HFF-Myc (cell line): ENCODE measurements around the gene SSNA1.

Experiments
- DNase-seq: peaks from one replicate; pipeline ENCODE4 v3.0.0-alpha.2; 2011; ENCODE audit warnings: low read depth; ENCODE audit errors: extremely low read depth
- H3K4me3 ChIP-seq: replicated peaks from 2 replicates; pipeline ENCODE4 v1.5.1; 2011; ENCODE audit warnings: low read depth, mild to moderate bottlenecking, control low read depth, low read length
- CTCF ChIP-seq: IDR thresholded peaks from 2 replicates; pipeline ENCODE4 v1.5.1; 2012; ENCODE audit warnings: mild to moderate bottlenecking, low read depth, low read length, control low read depth; ENCODE audit errors: missing control alignments

The SSNA1 gene

GRCh38 chr9:137181680-137182079 is 6.8 kb upstream of the SSNA1 start:
- no peak for TF ChIP-seq CTCF
- no peak overlapping the region for H3K4me3 ChIP-seq
- no peak for DNase-seq

DNA sequence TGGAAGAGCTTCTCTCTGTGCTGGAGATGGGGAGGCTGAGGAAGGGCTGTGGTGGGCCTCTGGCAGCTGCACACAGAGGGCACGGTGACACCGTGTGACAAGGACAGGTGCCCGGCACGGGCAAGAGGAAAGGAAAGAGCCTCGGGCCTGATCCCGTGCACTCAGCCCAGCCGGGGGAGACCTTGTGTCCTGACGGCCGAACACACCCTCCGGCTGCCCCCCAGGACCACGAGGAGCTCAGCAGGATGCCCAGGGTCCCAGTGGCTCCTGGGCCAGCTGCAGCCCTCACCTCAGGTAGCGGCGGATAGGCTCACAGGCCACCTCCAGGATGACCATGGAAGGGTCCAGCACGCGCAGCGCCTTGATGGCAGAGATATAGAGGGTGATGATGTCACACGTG is 5.6 kb upstream of the SSNA1 start:
- DNase-seq = no peak
- H3K4me3 ChIP-seq = no peak overlapping the region
- no peak for TF ChIP-seq CTCF

GRCh38 chr9:137183980-137184595 is 4.4 kb upstream of the SSNA1 start:
- no peak for DNase-seq
- H3K4me3 ChIP-seq = no peak overlapping the region
- no peak for TF ChIP-seq CTCF

DNA sequence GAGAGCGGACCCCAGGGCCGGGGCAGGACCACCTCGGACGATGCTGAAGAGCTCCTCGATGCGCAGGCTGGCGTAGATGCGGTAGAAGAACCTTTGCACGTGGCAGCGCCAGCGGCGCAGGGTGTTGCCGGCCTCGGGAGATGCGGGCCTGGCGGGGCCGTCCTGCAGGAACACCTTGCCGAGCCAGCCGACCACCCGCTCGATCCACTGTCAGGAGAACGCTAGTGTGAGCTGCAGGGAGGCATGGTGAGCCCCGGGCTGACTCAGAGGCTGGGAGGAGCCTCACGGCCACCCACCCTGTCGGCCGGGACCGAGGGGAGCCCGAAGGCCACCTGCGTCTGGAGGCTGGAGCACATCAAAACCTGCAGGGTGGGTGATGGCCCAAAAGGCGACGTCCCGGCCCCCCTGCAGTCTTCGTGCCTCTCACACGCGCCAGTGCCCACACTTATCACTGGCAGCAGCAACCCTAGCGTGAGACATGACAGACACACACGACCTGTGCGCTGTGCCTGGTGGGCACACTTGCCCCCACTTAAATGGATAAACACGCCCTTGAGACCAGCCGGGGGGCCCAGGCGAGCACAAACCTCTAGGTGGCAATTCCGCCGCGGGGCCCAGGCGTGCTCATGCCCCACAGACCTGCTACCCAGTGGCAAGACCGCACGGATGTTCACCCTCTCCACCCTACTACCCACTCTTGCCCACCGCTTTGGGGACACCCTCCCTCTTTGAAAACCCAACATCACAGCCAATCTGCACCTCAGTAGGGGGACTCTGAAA is 3.4 kb upstream of the SSNA1 start:
- no peak for TF ChIP-seq CTCF
- DNase-seq = no peak
- no peak overlapping the region for H3K4me3 ChIP-seq

DNA sequence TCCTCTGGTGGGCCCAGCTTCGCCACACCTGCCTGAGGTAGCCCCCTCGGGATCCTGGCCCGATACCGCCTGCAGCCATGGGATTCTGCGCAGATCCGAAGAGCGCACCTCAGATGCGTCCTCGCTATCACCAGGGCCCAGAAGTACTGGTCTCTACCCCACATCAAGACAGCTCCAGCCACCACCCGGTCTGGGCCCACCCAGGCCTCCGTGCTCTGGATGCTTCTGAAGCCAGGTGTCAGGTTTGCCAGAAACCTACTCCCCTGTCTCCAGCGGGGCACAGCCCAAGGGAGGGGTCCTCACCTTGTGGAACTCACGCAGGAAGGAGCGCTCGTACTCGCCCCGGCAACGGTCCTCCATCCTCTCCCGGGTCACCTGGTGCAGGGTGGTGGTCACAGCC is 2.6 kb upstream of the SSNA1 start:
- no peak for TF ChIP-seq CTCF
- DNase-seq = no peak
- H3K4me3 ChIP-seq = no peak overlapping the region

- no peak overlapping the region for H3K4me3 ChIP-seq
- DNase-seq = no peak
- no peak for TF ChIP-seq CTCF
Observed at GRCh38 chr9:137186385-137186784, 2.1 kb upstream of the SSNA1 start.

- peak overlapping the region; percentile 94 for H3K4me3 ChIP-seq
- no peak for DNase-seq
- no peak for TF ChIP-seq CTCF
Observed at GRCh38 chr9:137187386-137187785, 1.1 kb upstream of the SSNA1 start.
